ENCODE data around the gene KCMF1.

KCMF1 gene

GRCh38 chr2:84986018-84986417 lies 15.1 kb downstream of the KCMF1 start:
- DNase-seq: no peak

DNA sequence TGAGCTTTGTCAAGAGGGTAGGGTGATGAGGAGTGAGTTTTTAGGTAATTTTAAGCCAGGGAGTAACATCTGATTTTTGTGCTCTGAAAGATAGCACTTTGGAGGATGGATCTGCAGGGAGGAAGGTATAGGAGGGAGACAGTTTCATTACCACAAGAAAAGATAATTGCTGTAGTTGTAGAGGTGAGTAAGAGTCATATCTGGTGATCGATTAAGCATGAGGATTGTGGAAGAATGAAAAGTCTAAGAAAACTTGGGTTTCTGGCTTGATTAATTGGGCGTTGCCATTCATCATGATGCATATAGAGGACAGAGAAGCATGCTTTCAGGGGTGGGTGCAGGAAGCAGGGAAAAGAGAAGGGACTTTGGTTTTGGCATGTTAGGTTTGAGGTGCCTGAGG lies 18.5 kb downstream of the KCMF1 start:
- no peak for DNase-seq

GRCh38 chr2:84989927-84990326 lies 19.0 kb downstream of the KCMF1 start:
- DNase-seq: no peak

DNA sequence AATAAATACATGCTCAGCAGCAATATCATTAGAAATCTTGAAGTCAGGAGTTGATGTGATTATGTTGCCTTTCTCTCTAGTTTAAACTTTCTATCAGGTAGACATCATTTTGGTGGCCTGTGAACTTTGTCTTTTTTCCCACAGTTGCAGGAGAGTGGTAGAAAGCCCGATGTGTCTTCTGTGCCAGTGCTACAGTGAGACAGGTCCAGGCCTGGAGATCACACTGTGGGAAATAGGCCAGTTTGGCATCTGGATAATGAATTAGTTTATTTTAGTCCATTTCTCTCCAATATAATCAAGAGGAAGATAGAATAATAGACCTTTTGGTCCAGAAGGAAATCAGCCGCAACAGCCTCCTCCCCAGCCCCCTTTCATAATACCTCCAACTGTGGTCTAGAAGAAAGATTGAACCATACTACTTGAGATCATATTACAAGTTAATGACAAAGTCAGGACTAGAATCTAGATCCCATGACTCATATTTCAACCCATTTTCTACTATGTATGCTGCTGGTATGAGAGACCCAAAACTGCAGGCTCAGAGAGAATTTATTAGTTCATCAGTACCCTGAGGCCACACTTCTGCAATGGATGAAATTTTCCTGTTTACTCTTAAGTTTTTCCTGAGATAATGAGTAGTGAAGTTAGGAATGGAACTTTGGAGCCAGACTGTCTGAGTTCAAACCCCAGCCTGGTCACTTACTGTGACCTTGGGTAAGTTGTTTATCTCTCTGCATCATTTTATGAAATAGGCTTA lies 20.6 kb downstream of the KCMF1 start:
- DNase-seq: no peak

GRCh38 chr2:84995826-84996225 lies 24.9 kb downstream of the KCMF1 start:
- no peak for DNase-seq

GRCh38 chr2:84996909-84997308 lies 25.9 kb downstream of the KCMF1 start:
- no peak for DNase-seq

- no peak for DNase-seq
These were observed 28.6 kb downstream of the KCMF1 start for GRCh38 chr2:84999553-84999955.

- DNase-seq: no peak
These were observed 30.6 kb downstream of the KCMF1 start for GRCh38 chr2:85001595-85001994.

GRCh38 chr2:85002534-85002933 lies 31.6 kb downstream of the KCMF1 start:
- DNase-seq: no peak

- DNase-seq: no peak
These were observed 37.3 kb downstream of the KCMF1 start for GRCh38 chr2:85008252-85008651.

- DNase-seq: peak; percentile 86
These were observed 38.2 kb downstream of the KCMF1 start for GRCh38 chr2:85009019-85009618.

GRCh38 chr2:85010404-85010803 lies 39.4 kb downstream of the KCMF1 start:
- DNase-seq: peak; percentile 52

- no peak for DNase-seq
These were observed 40.1 kb downstream of the KCMF1 start for GRCh38 chr2:85011098-85011497.

GRCh38 chr2:85011747-85012146 lies 40.8 kb downstream of the KCMF1 start:
- DNase-seq: no peak

DNA sequence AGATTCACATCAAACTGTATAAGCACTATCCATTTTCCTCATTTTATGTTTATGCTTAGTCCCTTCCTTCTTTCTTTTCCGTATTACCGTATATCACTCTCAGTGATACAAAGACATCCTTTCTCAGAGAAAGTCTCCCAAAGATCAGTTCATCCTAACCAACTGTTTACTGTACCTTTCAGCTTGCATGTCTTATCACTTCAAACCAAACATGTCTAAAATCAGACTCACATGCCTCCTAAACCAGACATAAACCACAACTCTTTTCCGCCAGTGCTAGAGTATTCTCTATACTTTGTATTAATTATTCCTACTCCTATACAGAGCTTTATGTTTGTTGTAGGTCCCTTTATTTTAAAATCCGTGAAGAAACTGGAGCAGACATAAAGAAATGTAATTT lies 41.5 kb downstream of the KCMF1 start:
- DNase-seq: no peak

DNA sequence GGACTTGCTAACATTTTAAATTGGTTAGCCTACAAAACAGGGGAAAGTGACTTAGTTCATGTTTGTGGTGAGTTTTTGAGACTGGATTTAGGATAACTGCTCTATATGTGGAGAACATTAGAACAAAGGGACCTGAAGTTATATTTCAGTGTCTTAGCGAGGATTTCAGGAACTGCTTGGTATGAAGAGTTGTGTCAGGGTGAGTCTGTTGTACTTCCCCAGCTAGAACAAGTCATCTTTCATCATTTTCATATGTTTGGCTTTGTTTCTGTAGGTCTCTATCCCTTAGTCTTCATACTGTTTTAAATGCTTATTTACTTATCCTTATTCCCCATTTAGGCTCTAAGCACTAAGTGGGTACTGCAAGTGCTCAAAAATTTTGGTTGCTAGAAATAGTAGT lies 41.9 kb downstream of the KCMF1 start:
- DNase-seq: peak; percentile 40

- DNase-seq: no peak
These were observed 44.8 kb downstream of the KCMF1 start for GRCh38 chr2:85015653-85016360.

- DNase-seq: peak; percentile 59
These were observed 45.5 kb downstream of the KCMF1 start for GRCh38 chr2:85016446-85016845.

- DNase-seq: peak; percentile 16
These were observed 46.6 kb downstream of the KCMF1 start for GRCh38 chr2:85017411-85018048.

DNA sequence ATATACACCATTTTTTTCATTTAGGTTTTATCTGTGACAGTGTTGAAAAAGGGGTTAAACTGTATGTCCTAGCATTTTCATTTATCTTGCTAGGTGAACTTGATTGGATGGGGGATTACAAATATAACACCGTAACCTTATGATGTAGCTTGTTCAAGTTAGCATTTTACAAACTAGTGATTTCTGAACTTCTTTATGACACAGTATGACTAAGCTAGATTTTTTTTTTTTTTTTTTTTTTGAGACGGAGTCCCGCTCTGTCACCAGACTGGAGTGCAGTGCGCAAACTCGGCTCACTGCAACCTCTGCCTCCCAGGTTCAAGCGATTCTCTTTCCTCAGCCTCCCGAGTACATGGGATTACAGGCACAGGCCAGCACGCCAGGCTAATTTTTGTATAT lies 47.1 kb downstream of the KCMF1 start:
- no peak for DNase-seq

DNA sequence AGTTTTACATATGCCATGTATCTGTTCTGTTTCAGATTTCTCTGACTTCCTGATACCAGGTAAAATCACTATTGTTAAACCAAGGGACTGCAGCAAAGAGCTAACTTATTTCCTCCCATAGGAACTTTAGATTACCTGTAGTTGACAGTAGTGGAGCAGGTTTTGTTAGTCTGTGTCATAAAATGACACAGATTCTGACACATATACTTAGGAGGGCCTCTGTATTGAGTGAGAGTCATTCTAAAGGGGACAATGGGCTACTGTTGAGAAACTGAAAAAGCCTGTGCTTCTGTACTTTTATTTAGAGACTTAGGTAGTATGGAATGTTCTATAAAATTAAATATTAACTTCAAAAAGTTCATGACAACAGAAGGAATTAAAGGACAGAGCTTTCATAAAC lies 48.2 kb downstream of the KCMF1 start:
- DNase-seq: no peak

DNA sequence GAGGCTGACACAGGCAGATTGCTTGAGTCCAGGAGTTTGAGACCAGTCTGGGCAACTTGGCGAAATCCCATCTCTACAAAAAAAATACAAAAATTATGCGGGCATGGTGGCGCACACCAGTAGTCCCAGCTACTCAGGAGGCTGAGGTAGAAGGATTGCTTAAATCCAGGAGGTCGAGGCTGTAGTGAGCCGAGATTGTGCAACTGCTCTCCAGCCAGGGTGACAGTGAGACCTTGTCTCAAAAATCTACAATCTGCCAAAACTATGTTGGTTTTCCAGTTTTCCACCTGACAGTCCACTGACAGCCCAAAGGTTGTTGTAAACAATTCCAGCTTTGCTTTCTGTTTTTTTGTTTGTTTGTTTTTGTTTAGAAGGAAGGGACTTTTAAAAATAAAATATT lies 51.3 kb downstream of the KCMF1 start:
- DNase-seq: no peak

GRCh38 chr2:85024372-85025047 lies 53.5 kb downstream of the KCMF1 start:
- DNase-seq: no peak

Measured in MV-4-11 (cell line).